NCI-H1436 (cell line): ENCODE measurements around the gene NLN.
"Not testable (repeated sequence)": the region's sequence is repeated elsewhere in the genome, so short reads cannot be mapped to it uniquely, and the experiment has no call there.

ENCODE experiments used
- DNase-seq: peaks from one replicate; lab custom pipeline; 2025; lab: John Stamatoyannopoulos, UW

Gene NLN

DNA sequence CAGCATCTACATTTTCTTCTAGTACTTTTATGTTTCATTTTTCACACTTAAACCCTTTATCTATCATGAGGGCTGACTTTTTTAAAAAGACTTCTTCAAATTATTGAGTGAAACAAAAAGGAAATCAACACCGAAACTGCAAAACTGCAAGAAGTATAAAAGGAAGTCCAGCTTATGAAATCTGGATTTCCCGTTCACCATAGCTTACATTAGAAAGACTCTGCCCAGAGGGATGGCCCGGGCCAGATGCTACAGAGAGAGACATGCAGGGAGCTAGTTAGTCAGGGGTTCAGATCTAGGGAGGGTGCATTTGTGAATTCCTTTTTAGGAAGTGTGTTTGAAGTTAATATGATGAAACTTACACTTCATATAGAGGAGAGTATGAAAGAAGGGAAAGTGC, 10.0 kb downstream of the NLN start:
- DNase-seq, result not testable (repeated sequence)

GRCh38 chr5:65734196-65734775, 12.3 kb downstream of the NLN start:
- not testable (repeated sequence) for DNase-seq

GRCh38 chr5:65734921-65735320, 12.9 kb downstream of the NLN start:
- DNase-seq, result no peak

DNA sequence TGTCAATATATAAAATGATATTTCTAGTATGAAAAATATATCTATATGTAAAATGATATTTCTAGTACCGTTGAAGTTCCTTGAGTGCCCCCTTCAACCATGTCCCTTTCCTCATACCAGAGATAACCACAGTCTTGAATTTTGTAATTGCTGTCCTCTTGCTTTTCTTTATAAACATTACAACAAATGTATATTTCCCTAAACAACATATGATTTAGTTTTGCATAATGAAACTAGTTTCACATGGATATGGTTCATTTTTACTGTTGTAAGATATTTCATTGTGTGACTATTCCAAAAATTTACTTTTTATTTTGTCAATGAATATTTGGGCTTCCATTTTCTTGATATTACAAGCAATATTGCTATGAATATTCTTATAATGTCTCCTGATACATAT, 14.0 kb downstream of the NLN start:
- no peak for DNase-seq

- DNase-seq, result no peak
Observed at GRCh38 chr5:65737842-65738241, 15.8 kb downstream of the NLN start.

GRCh38 chr5:65738305-65738704, 16.3 kb downstream of the NLN start:
- no peak for DNase-seq

- DNase-seq, result no peak
Observed at GRCh38 chr5:65739162-65739561, 17.2 kb downstream of the NLN start.

- no peak for DNase-seq
Observed at GRCh38 chr5:65742565-65743231, 20.7 kb downstream of the NLN start.

GRCh38 chr5:65749221-65749844, 27.3 kb downstream of the NLN start:
- DNase-seq, result no peak

DNA sequence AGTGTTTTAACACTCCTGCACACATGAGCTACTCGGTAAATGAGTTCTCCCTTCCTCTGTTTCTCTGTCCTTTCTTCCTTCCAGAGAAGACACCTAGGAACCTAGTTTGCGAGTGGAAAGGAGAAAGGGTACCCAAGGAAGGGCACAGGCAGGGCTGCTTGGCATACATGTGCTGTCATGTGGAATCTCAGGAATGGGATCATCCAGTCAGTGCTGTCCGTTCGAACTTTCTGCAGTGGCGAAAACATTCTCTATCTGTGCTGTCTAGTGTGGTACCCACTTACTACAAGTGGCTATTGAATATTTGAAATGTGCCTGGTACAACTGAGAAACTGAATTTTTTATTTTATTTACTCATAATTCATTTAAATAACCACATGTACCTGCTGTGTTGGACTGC, 28.0 kb downstream of the NLN start:
- DNase-seq, result no peak

DNA sequence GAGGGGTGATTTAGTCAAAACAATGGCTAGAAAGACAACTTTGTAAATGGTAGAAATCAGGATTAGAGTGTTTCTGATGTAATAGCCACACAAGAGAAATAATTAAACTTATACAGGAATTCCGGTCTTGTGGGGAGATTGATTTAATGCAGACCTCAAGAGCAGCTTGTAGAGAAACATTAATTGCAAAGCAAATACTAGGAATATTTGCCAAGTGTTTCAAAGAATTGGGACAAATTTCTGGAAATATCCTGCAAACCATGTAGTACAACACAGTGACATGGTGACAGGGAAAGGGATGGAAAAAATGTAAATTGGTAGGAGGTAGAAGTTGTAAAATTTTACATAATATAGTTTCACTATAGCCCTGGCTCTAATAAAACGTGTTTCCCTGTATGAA, 28.9 kb downstream of the NLN start:
- no peak for DNase-seq

DNA sequence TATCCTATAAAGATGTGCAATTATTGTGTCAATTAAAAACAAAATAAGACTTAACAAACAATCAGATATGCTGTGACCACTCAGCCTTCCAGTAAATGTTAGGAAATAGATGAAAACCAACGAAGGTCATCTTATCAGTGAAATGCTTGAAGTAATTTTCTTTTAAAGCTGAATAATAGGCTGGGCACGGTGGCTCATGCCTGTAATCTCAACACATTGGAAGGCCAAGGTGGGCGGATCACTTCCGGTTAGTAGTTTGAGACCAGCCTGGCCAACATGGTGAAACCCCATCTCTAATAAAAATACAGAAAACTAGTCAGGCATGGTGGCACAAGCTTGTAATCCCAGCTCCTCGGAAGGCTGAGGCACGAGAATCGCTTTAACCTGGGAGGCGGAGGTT, 31.2 kb downstream of the NLN start:
- no peak for DNase-seq

DNA sequence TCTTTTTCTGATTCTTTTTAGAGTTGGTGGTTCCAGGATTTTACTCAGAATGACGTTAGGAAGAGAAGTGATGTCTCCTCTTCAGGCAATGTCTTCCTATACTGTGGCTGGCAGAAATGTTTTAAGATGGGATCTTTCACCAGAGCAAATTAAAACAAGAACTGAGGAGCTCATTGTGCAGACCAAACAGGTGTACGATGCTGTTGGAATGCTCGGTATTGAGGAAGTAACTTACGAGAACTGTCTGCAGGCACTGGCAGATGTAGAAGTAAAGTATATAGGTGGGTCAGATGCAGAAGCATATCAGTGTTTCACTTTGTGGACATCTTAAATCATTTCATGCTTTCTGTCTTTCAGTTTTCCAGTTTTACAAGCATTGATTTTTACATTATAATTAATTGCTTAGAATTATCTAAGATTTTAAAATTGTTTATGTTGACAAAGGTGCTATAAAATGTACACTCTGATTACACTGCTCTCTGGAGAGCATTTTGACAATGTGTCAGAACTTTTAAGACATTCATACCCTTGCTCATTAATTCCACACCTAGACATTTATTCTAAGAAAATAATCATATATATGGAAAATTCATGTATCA, 36.6 kb downstream of the NLN start:
- DNase-seq, result no peak

DNA sequence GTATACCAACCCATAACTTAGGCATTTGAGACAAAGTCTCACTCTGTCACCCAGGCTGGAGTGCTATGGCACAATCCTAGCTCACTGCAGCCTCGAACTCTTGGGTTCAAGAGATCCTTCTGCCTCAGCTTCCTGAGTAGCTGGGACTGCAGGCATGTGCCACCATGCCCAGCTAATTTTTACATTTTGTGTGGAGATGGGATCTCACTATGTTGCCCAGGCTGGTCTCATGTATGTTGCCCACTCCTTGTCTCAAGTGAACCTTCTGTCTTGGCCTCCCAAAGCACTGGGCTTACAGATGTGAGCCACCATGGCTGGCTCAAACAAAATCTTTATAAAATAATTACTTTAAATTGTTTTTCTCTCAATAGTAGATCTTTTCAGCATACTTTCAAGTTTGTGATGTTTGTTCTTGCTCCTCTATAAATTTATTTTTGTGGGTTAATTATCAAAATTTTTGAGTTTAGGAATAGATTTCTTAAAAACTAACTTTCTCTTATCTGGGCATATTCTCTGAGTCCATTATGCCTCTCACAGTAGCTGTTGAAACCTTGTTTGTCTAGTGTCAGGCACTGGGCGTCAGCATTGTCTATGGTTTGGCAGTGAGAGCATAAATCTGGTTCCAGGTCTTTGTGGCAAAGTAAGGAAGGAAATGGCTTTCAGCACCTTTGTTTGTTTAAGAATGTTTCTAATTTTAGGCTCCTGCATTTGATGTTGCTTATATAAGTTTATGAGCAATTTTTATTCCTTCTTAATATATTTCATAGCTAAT, 38.7 kb downstream of the NLN start:
- no peak for DNase-seq

DNA sequence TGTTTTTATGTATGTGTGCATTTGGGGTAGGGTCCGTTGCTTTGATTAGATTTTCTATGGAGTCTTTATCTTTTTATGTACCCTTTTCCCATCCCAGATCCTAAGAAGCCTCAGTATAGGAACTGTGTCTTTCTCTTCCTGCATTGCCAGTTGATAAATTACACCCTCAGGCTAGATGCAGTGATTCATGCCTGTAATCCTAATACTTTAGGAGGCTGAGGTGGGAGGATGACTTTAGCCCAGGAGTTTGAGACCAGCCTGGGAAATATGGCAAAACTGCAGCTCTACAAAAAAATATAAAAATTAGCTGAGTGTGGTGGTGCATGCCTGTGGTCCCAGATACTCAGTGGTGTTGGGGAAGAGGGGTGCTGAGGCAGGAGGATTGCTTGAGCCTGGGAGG, 40.2 kb downstream of the NLN start:
- no peak for DNase-seq

DNA sequence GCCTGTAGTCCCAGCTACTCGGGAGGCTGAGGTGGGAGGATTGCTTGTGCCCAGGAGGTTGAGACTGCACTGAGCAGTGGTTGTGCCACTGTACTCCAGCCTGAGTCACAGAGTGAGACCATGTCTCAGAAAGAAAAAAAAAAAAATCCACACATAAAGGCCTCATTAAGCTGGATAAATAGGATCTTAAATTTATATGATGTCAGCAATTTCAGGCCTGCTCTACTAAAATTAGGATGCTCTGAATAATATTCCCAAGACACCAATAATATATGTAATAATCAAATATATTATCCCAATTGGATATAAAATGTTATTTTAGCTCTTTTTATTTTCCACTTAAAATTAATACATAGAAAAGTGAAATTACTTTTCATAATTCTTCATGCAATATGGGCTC, 43.6 kb downstream of the NLN start:
- DNase-seq, result no peak

- no peak for DNase-seq
Observed at GRCh38 chr5:65766175-65766574, 44.2 kb downstream of the NLN start.

DNA sequence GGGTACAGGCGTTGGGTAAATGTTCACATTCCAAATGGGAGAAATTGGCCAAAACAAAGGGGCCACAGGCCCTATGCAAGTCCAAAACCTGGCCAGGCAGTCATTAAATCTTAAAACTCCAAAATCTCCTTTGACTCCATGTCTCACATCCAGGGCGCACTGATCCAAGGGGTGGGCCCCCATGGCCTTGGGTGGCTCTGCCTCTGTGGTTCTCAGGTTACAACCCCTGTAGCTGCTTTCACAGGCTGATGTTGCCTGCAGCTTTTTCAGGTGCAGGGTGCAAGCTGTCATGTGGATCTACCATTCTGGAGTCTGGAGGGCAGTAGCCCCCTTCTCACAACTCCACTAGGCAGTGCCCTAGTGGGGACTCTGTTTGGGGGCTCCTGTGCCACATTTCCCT, 44.8 kb downstream of the NLN start:
- DNase-seq, result no peak

GRCh38 chr5:65767565-65767964, 45.6 kb downstream of the NLN start:
- DNase-seq, result no peak

DNA sequence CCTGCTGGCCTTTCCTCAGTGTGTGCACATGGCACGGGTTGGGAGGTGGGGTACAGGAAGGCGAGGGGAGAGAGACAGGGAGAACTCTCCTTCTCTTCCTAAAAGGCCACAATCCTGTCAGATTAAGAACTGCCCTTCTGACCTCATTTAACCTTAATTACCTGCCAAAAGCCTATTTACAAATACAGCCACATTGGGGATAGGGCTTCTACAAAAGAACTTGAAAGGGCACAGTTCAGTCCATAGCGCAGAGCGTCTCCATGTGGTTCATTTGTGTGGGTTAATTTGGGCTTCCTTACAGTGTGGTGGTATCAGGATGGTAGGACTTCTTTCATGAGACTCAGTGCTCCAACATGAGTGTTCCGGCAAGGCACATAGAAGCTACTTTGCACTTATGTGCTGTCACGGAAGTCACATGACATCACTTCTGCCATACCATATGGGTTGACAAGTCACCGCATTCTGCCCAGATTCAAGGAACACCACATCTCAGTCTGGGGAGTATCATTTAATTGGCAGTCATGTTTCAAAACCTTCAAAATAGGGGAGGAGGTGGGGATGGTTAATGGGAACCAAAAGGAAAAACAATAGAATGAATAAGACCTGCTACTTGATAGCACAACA, 46.8 kb downstream of the NLN start:
- DNase-seq, result no peak

DNA sequence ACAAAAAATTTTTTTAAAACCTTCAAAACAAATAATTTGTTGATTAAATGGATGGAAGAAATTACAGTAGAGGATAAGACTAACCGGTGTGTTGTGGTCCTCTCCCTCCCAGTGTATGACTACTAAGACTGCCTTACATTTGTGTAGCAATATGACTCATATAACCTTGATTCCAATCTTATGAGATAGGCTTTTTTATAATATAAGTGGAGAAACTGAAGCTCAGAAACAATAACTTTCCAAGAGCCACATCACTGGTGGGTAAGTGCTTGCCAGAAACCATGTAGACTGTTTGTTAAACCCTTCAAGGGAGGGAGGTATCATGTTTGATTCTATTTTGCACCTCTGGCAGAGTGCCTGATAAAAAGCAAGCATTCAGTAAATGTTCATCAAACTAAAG, 47.5 kb downstream of the NLN start:
- no peak for DNase-seq

DNA sequence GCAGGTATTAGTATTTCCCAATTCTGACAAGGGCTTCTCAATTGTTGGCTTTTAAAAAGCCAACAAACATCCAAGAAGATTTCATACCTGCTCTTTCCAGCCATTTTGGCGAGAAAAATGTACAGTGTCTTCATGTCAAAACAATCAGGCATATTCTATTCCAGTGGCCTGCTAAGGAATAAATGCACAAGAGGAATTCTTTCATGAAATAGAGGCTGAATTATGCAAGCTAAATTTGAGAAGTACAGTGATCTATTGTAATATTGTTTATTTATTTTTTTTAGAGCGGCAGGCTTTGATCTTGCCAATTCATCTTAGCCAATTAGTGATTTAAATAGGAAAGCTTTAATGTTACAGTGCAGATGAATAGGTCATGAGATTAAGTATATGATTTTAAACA, 49.3 kb downstream of the NLN start:
- DNase-seq, result no peak
